AG10803 (cell line): ENCODE data around the gene MARCHF11.

Experiments used
- DNase-seq: peaks from one replicate; pipeline ENCODE4 v3.0.0; 2010; ENCODE audit warnings: low read depth
- H3K4me3 ChIP-seq: 2 replicates; pipeline ENCODE4 v1.5.1; 2011; ENCODE audit warnings: mild to moderate bottlenecking, low read length, control low read depth
- CTCF ChIP-seq: conservative IDR thresholded peaks from 2 replicates; pipeline ENCODE4 v1.5.1; 2011; ENCODE audit warnings: mild to moderate bottlenecking, low read length, control low read depth, inconsistent platforms

MARCHF11 gene

GRCh38 chr5:16064135-16064893, 115.3 kb downstream of the MARCHF11 start:
- DNase-seq: no peak
- H3K4me3 ChIP-seq: no peak overlapping the region
- TF ChIP-seq CTCF: no peak

GRCh38 chr5:16061163-16061562, 118.4 kb downstream of the MARCHF11 start:
- DNase-seq: no peak
- no peak for TF ChIP-seq CTCF
- H3K4me3 ChIP-seq: no peak overlapping the region

- TF ChIP-seq CTCF: no peak
- peak; percentile 53 for DNase-seq
- no peak overlapping the region for H3K4me3 ChIP-seq
Observed at GRCh38 chr5:16057277-16057676, 122.3 kb downstream of the MARCHF11 start.

- H3K4me3 ChIP-seq: no peak overlapping the region
- DNase-seq: peak; percentile 60
- no peak for TF ChIP-seq CTCF
Observed at GRCh38 chr5:16051246-16051755, 128.3 kb downstream of the MARCHF11 start.

GRCh38 chr5:16050414-16050813, 129.2 kb downstream of the MARCHF11 start:
- H3K4me3 ChIP-seq: no peak overlapping the region
- no peak for TF ChIP-seq CTCF
- DNase-seq: no peak

- DNase-seq: peak; percentile 39
- H3K4me3 ChIP-seq: no peak overlapping the region
- TF ChIP-seq CTCF: no peak
Observed at GRCh38 chr5:16049761-16050160, 129.8 kb downstream of the MARCHF11 start.

- no peak overlapping the region for H3K4me3 ChIP-seq
- DNase-seq: no peak
- TF ChIP-seq CTCF: no peak
Observed at GRCh38 chr5:16048132-16048531, 131.5 kb downstream of the MARCHF11 start.
